Breast epithelium (tissue), 4 donors: ENCODE results near the gene CALU. TPM values are rescaled to one million over a fixed set of nuclear protein-coding genes. Genes with fewer than 3 reads are reported as not detected.

ENCODE experiments used
- DNase-seq, 2 donors: peaks; one replicate each; pipeline ENCODE4 v3.0.0-alpha.2; 2019; ENCODE audit warnings: low spot score in 2 of 2
- H3K27ac ChIP-seq, 2 donors: fragments of 200-600 bp; sonication (generic) in 1 of 2; one replicate each; pipeline ENCODE4 v1.5.1; 2016 to 2019; ENCODE audit warnings: mild to moderate bottlenecking in 1 of 2
- H3K27me3 ChIP-seq, 2 donors: fragments of 200-600 bp; sonication (generic) in 1 of 2; one replicate each; pipeline versions ENCODE4 v1.5.1 to v1.6.0; 2017 to 2019; ENCODE audit warnings: control low read depth in 1 of 2, mild to moderate bottlenecking in 1 of 2
- H3K36me3 ChIP-seq: fragments of 200-600 bp; one replicate; pipeline ENCODE4 v1.5.1; 2019
- H3K4me1 ChIP-seq, 2 donors: fragments of 200-600 bp; sonication (generic); one replicate each; pipeline ENCODE4 v1.5.1; 2016 to 2019; ENCODE audit warnings: control low read depth in 1 of 2
- H3K4me3 ChIP-seq, 3 donors: fragments of 200-600 bp; sonication (generic); 1 replicate in 2 of 3; 2 replicates in 1 of 3; pipeline ENCODE4 v1.5.1; 2016 to 2019; ENCODE audit warnings: mild to moderate bottlenecking in 3 of 3, moderate library complexity in 2 of 3
- H3K9me3 ChIP-seq, 2 donors: fragments of 200-600 bp; sonication (generic) in 1 of 2; one replicate each; pipeline ENCODE4 v1.5.1; 2016 to 2019; ENCODE audit warnings: control low read depth in 1 of 2
- POLR2A ChIP-seq: fragments of 450-650 bp; IDR thresholded peaks from one replicate; pipeline ENCODE4 v1.6.1; 2016; ENCODE audit warnings: antibody characterized with exemption, mild to moderate bottlenecking, moderate library complexity
- POLR2AphosphoS5 ChIP-seq, 3 donors: sonication (generic); formaldehyde crosslinking; IDR thresholded peaks; one replicate each; pipeline ENCODE4 v1.6.1; 2017; ENCODE audit warnings: antibody characterized with exemption in 3 of 3
- intact Hi-C: fragments of 100-400 bp; cut with DNase I; formaldehyde crosslinking; loops from one replicate; pipeline ENCODE4 v1.15.1; 2023; ENCODE audit warnings: low total_unique reads
- total RNA-seq, 3 donors: library from RNA; depleted of rRNA; stranded (reverse); fragments of >200 nt; gene quantifications; one replicate each; pipeline ENCODE4 v1.1.0, GENCODE V29; 2016
- TF ChIP-seq, protein P1 (sequence below), 3 donors: fragments of 450-650 bp; IDR thresholded peaks; one replicate each; pipeline ENCODE4 v1.5.1; 2016 to 2017; ENCODE audit warnings: antibody characterized with exemption in 3 of 3, mild to moderate bottlenecking in 3 of 3, moderate library complexity in 3 of 3

Gene CALU
- total RNA-seq, 3 donors from 2014 or later, result 79.3 to 124 (median 104) TPM

DNA sequence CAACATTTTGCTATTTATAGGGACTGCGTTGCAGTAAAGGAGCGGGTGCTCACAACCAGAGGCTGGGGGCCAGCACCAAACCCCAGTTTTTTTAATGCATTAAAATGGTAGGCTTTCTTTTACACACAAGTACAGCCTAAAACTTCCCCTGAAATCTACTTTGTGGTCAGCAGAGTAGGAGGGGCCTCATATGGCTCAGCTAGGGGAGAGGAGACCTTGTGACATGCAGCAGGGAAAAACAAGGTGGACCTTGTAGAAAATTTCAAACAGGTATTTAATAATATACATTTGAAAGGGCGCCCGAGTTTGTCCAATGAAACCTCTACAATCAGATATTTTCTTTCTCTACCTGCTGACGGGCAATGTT, 54.0 kb downstream of the CALU start:
- no peaks in the 10 kb centered on the region for H3K9me3 ChIP-seq
- no peak overlapping the region for H3K27ac ChIP-seq
- no peaks in the 10 kb centered on the region for H3K4me1 ChIP-seq
- no peak for DNase-seq
- H3K36me3 ChIP-seq, result no peaks in the 10 kb centered on the region
- intact Hi-C loops, result no loop called here
- TF ChIP-seq POLR2AphosphoS5 (IDR thresholded peaks at IDR 0.05) (no peak), POLR2A (no peak)
- TF ChIP-seq, protein P1, sequence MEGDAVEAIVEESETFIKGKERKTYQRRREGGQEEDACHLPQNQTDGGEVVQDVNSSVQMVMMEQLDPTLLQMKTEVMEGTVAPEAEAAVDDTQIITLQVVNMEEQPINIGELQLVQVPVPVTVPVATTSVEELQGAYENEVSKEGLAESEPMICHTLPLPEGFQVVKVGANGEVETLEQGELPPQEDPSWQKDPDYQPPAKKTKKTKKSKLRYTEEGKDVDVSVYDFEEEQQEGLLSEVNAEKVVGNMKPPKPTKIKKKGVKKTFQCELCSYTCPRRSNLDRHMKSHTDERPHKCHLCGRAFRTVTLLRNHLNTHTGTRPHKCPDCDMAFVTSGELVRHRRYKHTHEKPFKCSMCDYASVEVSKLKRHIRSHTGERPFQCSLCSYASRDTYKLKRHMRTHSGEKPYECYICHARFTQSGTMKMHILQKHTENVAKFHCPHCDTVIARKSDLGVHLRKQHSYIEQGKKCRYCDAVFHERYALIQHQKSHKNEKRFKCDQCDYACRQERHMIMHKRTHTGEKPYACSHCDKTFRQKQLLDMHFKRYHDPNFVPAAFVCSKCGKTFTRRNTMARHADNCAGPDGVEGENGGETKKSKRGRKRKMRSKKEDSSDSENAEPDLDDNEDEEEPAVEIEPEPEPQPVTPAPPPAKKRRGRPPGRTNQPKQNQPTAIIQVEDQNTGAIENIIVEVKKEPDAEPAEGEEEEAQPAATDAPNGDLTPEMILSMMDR (IDR thresholded peaks at IDR 0.05), result no peak
- no peak overlapping the region for H3K4me3 ChIP-seq
- H3K27me3 ChIP-seq, result no peaks in the 10 kb centered on the region

DNA sequence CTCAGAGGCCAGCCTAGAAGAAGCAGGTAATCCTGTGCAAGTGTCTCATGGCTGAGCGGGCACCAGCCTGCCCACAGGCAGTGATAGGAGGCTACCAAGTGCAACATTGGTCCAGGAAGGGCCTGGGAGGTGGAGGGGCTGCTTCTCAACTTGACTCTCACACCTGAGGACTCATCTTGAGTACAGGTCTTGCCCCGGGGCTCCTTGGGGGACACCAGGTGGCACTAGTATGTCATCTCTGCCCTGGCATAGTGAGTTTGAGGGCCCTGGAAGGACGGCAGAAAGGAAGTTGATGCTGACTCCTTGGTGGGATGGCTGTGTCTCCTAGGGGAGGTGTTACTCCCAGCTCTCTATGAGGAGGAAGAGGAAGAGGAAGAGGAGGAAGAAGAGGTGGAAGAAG, 54.9 kb downstream of the CALU start:
- Histone ChIP-seq H3K4me1 (no peaks in the 10 kb centered on the region), H3K9me3 (no peaks in the 10 kb centered on the region), H3K36me3 (no peaks in the 10 kb centered on the region), H3K27ac (no peak overlapping the region), H3K4me3 (no peak overlapping the region), H3K27me3 (no peaks in the 10 kb centered on the region)
- TF ChIP-seq POLR2AphosphoS5 (IDR thresholded peaks at IDR 0.05), result no peak
- TF ChIP-seq, protein P1 (IDR thresholded peaks at IDR 0.05), result no peak
- TF ChIP-seq POLR2A, result no peak
- DNase-seq, result no peak
- intact Hi-C loops, result no loop called here

DNA sequence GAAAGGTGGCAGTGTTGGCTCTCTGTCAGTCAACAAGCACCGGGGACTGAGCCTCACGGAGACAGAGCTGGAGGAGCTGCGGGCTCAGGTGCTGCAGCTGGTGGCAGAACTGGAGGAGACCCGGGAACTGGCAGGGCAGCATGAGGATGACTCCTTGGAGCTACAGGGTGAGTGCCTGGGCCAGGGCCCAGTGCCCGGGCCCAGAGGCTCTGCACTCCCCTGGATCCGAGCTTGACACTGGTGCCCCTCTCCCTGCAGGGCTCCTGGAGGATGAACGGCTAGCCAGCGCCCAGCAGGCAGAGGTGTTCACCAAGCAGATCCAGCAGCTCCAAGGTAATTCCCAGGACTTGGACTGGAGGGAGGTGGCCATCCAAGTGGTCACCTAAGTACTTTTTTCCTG, 55.3 kb downstream of the CALU start:
- intact Hi-C loops, result no loop called here
- no peak for DNase-seq
- H3K27ac ChIP-seq, result no peak overlapping the region

DNA sequence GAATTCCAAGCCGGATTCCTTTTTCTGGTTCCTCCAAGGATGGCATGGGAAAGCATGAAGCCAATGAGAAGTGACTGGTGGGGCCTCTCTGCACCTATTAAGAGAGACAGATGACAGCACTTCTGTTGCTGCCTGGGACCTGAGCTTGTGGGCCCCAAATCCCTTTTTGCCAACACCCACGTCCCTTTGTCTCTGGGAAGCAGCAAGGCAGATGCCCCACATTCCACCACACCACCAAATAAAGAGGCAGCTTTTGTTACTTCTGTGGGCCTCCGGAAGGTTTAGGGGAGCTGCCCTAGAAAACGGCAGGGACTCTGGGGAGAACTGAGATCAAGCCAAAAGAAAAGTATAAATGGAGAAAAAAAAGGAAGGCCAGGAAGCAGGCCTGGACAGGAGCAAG, 56.0 kb downstream of the CALU start:
- intact Hi-C loops, result loop anchor here (5.0 kb wide), 1 partner anchor 872 kb away; no protein-coding TSS in a partner anchor
- DNase-seq, result no peak

More for the DNA sequence above, 55.3 kb downstream of the CALU start:
- Histone ChIP-seq H3K36me3 (no peaks in the 10 kb centered on the region), H3K4me3 (no peak overlapping the region), H3K27me3 (no peaks in the 10 kb centered on the region), H3K9me3 (no peaks in the 10 kb centered on the region), H3K4me1 (no peaks in the 10 kb centered on the region)
- TF ChIP-seq POLR2A (no peak), POLR2AphosphoS5 (IDR thresholded peaks at IDR 0.05) (no peak)
- TF ChIP-seq, protein P1 (IDR thresholded peaks at IDR 0.05), result no peak

DNA sequence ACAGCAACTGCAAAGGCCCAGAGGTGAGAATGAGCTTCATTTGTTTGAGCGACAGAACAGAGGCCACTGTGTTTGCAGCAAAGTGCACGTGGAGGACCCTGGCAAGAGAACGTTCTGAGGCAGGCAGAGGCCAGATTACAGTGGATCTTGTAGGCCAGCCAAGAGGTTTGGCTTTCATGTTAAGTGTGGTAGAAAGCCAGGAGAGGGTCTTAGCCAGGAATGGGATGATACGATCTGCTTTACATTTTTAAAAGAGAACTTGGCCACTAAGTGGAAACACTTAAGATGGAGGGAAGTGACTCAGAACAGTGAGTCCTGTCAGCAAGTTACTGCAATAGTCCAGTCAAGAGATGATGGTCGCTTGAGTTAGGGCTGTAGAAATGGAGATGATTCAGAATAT, 57.2 kb downstream of the CALU start:
- Histone ChIP-seq H3K9me3 (no peaks in the 10 kb centered on the region), H3K36me3 (no peaks in the 10 kb centered on the region), H3K27ac (no peak overlapping the region), H3K4me3 (no peak overlapping the region), H3K27me3 (no peaks in the 10 kb centered on the region), H3K4me1 (no peaks in the 10 kb centered on the region)
- intact Hi-C loops, result loop anchor here (2.0 to 5.0 kb wide), 2 partner anchors 78 to 871 kb away; no protein-coding TSS in a partner anchor
- DNase-seq, result no peak
- TF ChIP-seq, protein P1 (IDR thresholded peaks at IDR 0.05), result no peak
- TF ChIP-seq POLR2AphosphoS5 (IDR thresholded peaks at IDR 0.05) (no peak), POLR2A (no peak)

More for the DNA sequence above, 56.0 kb downstream of the CALU start:
- H3K4me3 ChIP-seq, result no peak overlapping the region
- no peaks in the 10 kb centered on the region for H3K27me3 ChIP-seq
- no peaks in the 10 kb centered on the region for H3K9me3 ChIP-seq
- no peaks in the 10 kb centered on the region for H3K36me3 ChIP-seq
- TF ChIP-seq, protein P1 (IDR thresholded peaks at IDR 0.05), result no peak
- TF ChIP-seq POLR2A (no peak), POLR2AphosphoS5 (IDR thresholded peaks at IDR 0.05) (no peak)
- no peak overlapping the region for H3K27ac ChIP-seq
- H3K4me1 ChIP-seq, result no peaks in the 10 kb centered on the region
